Measurements from ENCODE around the gene OR52H1. TPM values are rescaled to one million over a fixed set of nuclear protein-coding genes. Genes with fewer than 3 reads are reported as not detected.

Gene OR52H1
- total and polyA plus RNA-seq, 2 of the 8 experiments (the other 6 are each of a cell fraction or from before 2014, with no cell fraction given): 0.09 TPM; not detected in 1

- TF ChIP-seq CHD7 (IDR thresholded peaks at IDR 0.05; ENCODE audit: insufficient replicate concordance, low read length) (no peak), POLR2AphosphoS5 (IDR thresholded peaks at IDR 0.05; ENCODE audit: low read depth, low read length) (no peak), RNF2 (IDR thresholded peaks at IDR 0.05; ENCODE audit: borderline replicate concordance, low read depth, low read length, missing control alignments, poor library complexity, severe bottlenecking) (no peak), NANOG (IDR thresholded peaks at IDR 0.05; ENCODE audit: insufficient read depth, low read depth, low read length, poor library complexity, severe bottlenecking) (no peak)
Measured at GRCh38 chr11:5564259-5565019, 16.1 kb upstream of the OR52H1 start (continued).

Measured in H1 (cell line).